Measurements from ENCODE around the gene TXLNA. TPM values are rescaled to one million over a fixed set of nuclear protein-coding genes. Genes with fewer than 3 reads are reported as not detected.
A peak's percentile ranks its signal among the peaks of the same experiment; 100 is the strongest.

TXLNA gene
- polyA plus RNA-seq, 1 donor (not counting 4 experiments of a cell fraction or from before 2014, with no cell fraction given), result 20.0 TPM

- FAIRE-seq, result no peak
- TF ChIP-seq EZH2 (IDR thresholded peaks at IDR 0.05; ENCODE audit: low read length), result no peak
- no peak for TF ChIP-seq CTCF (optimal IDR thresholded peaks at IDR 0.05 in 1 of 3, IDR thresholded peaks at IDR 0.05 in 1 of 3, conservative IDR thresholded peaks at IDR 0.05 in 1 of 3; ENCODE audit: extremely low read depth in 1 of 3, insufficient read depth in 2 of 3, low read length in 3 of 3)
- no peaks in the 10 kb centered on the region for H3K79me2 ChIP-seq (ENCODE audit: control insufficient read depth, insufficient read depth, low read length)
- H3K9me1 ChIP-seq (ENCODE audit: control insufficient read depth, extremely low read depth, insufficient read depth, low read length), result no peaks in the 10 kb centered on the region
- DNase-seq (ENCODE audit: low read depth, low spot score), result no peak
- H3K27me3 ChIP-seq (ENCODE audit: control insufficient read depth, extremely low read depth, insufficient read depth, low read length), result no peaks in the 10 kb centered on the region
- peak overlapping the region; percentile 65 for H3K27ac ChIP-seq (ENCODE audit: control insufficient read depth, insufficient read depth, low read length)
- H3K9me3 ChIP-seq (ENCODE audit: control insufficient read depth, low read depth, low read length), result no peaks in the 10 kb centered on the region
- peak overlapping the region; percentile 62 to 93 (median 78) for H3K4me3 ChIP-seq (ENCODE audit: control insufficient read depth in 2 of 3, extremely low read depth in 1 of 3, insufficient read depth in 2 of 3, low read depth in 1 of 3, low read length in 3 of 3)
- dilution Hi-C loops (cut with MboI; ENCODE audit: extremely low pct_ligation_motif_present, low sequenced_read_pairs), result no loop called here
- peaks cover 23% of the 10 kb centered on the region for H3K4me1 ChIP-seq (ENCODE audit: control insufficient read depth, extremely low read depth, insufficient read depth, low read length)
- H3K9ac ChIP-seq (ENCODE audit: control insufficient read depth, extremely low read depth, insufficient read depth, low read length), result peak overlapping the region; percentile 93
- no peaks in the 10 kb centered on the region for H4K20me1 ChIP-seq (ENCODE audit: control insufficient read depth, extremely low read depth, insufficient read depth, low read length)
- H3K36me3 ChIP-seq (ENCODE audit: control insufficient read depth in 2 of 2, extremely low read depth in 1 of 2, insufficient read depth in 2 of 2, low read length in 2 of 2), result peaks cover 0 to 3% of the 10 kb centered on the region in 2 experiments
- H3K4me2 ChIP-seq (ENCODE audit: control insufficient read depth, extremely low read depth, insufficient read depth, low read depth, low read length), result peak overlapping the region; percentile 98
- H2AFZ ChIP-seq (ENCODE audit: control insufficient read depth, low read length), result peak overlapping the region; percentile 79
These were observed 25.5 kb downstream of the TXLNA start for GRCh38 chr1:32204943-32205361.

GRCh38 chr1:32205401-32206370, 26.2 kb downstream of the TXLNA start, which contains the start of gene IQCC:
Gene IQCC, plus strand, starts transcription at chr1:32205671. Its CDS starts 11 bp downstream, at chr1:32205682.
- Histone ChIP-seq H3K9me3 (ENCODE audit: control insufficient read depth, low read depth, low read length) (no peaks in the 10 kb centered on the region), H3K27me3 (ENCODE audit: control insufficient read depth, extremely low read depth, insufficient read depth, low read length) (no peaks in the 10 kb centered on the region), H3K9ac (ENCODE audit: control insufficient read depth, extremely low read depth, insufficient read depth, low read length) (peak within 1 kb of the TSS; percentile 93), H3K4me2 (ENCODE audit: control insufficient read depth, extremely low read depth, insufficient read depth, low read depth, low read length) (peak within 1 kb of the TSS; percentile 98), H3K4me1 (ENCODE audit: control insufficient read depth, extremely low read depth, insufficient read depth, low read length) (peaks cover 18% of the 10 kb centered on the region), H3K36me3 (ENCODE audit: control insufficient read depth in 2 of 2, extremely low read depth in 1 of 2, insufficient read depth in 2 of 2, low read length in 2 of 2) (peaks cover 0 to 3% of the 10 kb centered on the region in 2 experiments), H3K79me2 (ENCODE audit: control insufficient read depth, insufficient read depth, low read length) (no peaks in the 10 kb centered on the region), H3K9me1 (ENCODE audit: control insufficient read depth, extremely low read depth, insufficient read depth, low read length) (no peaks in the 10 kb centered on the region), H4K20me1 (ENCODE audit: control insufficient read depth, extremely low read depth, insufficient read depth, low read length) (no peaks in the 10 kb centered on the region), H3K4me3 (ENCODE audit: control insufficient read depth in 2 of 3, extremely low read depth in 1 of 3, insufficient read depth in 2 of 3, low read depth in 1 of 3, low read length in 3 of 3) (peak within 1 kb of the TSS; percentile 62 to 93 (median 78)), H3K27ac (ENCODE audit: control insufficient read depth, insufficient read depth, low read length) (peak within 1 kb of the TSS; percentile 65), H2AFZ (ENCODE audit: control insufficient read depth, low read length) (peak within 1 kb of the TSS; percentile 89)
- no peak for TF ChIP-seq EZH2 (IDR thresholded peaks at IDR 0.05; ENCODE audit: low read length)
- no peak for TF ChIP-seq CTCF (optimal IDR thresholded peaks at IDR 0.05 in 1 of 3, IDR thresholded peaks at IDR 0.05 in 1 of 3, conservative IDR thresholded peaks at IDR 0.05 in 1 of 3; ENCODE audit: extremely low read depth in 1 of 3, insufficient read depth in 2 of 3, low read length in 3 of 3)
- FAIRE-seq, result no peak
- dilution Hi-C loops (cut with MboI; ENCODE audit: extremely low pct_ligation_motif_present, low sequenced_read_pairs), result no loop called here
- DNase-seq (ENCODE audit: low read depth, low spot score), result no peak

Data from keratinocyte (primary cell).